Naive thymus-derived CD8-positive, alpha-beta T cell (primary cell): ENCODE measurements around the gene WWP2. TPM values are rescaled to one million over a fixed set of nuclear protein-coding genes. Genes with fewer than 3 reads are reported as not detected.
A peak's percentile ranks its signal among the peaks of the same experiment; 100 is the strongest.
"Not testable (repeated sequence)": the region's sequence is repeated elsewhere in the genome, so short reads cannot be mapped to it uniquely, and the experiment has no call there.

Source experiments
- ATAC-seq, 2 donors: fragments of 150-1000 bp; cut with Tn5 transposase in 1 of 2; sonication (Bioruptor Pico), chemical (Tn5 transposase) in 1 of 2; 1 replicate in 1 of 2; 2 replicates in 1 of 2; pipeline ENCODE4 v1.10.0; 2021; ENCODE audit warnings: mild to moderate bottlenecking in 2 of 2, moderate library complexity in 2 of 2
- POLR2A ChIA-PET: fragments of 350-600 bp; sonication (Branson Sonifier 250); formaldehyde crosslinking; loops from one replicate; lab custom pipeline; 2021; ENCODE audit warnings: antibody characterized with exemption; lab: Charles Lee
- DNase-seq, 10 donors: peaks; one replicate each; pipeline versions ENCODE4 v3.0.0 to v3.0.0-alpha.2; 2020 to 2022
- H3K27ac Mint-ChIP-seq, 10 donors: one replicate each; pipeline ENCODE4 v1.8.0; 2020 to 2022; ENCODE audit warnings: mild to moderate bottlenecking in 10 of 10, mixed read lengths in 10 of 10, moderate library complexity in 4 of 10, inconsistent platforms in 1 of 10
- H3K27me3 Mint-ChIP-seq, 5 donors: one replicate each; pipeline ENCODE4 v1.8.0; 2021 to 2022; ENCODE audit warnings: mixed read lengths in 5 of 5
- H3K36me3 Mint-ChIP-seq, 3 donors: one replicate each; pipeline ENCODE4 v1.8.0; 2020 to 2022; ENCODE audit warnings: mixed read lengths in 3 of 3, mild to moderate bottlenecking in 2 of 3, inconsistent platforms in 1 of 3
- H3K4me1 Mint-ChIP-seq, 4 donors: one replicate each; pipeline ENCODE4 v1.8.0; 2021 to 2022; ENCODE audit warnings: mixed read lengths in 4 of 4
- H3K4me3 Mint-ChIP-seq, 10 donors: one replicate each; pipeline ENCODE4 v1.8.0; 2020 to 2022; ENCODE audit warnings: mild to moderate bottlenecking in 10 of 10, mixed read lengths in 10 of 10, moderate library complexity in 6 of 10, inconsistent platforms in 1 of 10
- H3K9me3 Mint-ChIP-seq, 9 donors: one replicate each; pipeline ENCODE4 v1.8.0; 2020 to 2022; ENCODE audit warnings: mixed read lengths in 9 of 9, mild to moderate bottlenecking in 3 of 9, inconsistent platforms in 1 of 9, moderate library complexity in 1 of 9
- polyA plus RNA-seq, 3 donors: library from polyadenylated mRNA; unstranded; fragments of 300-500 nt; fragmentation: Illumina TruSeq; gene quantifications; one replicate each; pipeline ENCODE4 v1.2.3, GENCODE V29; 2021
- total RNA-seq, 8 experiments: library from RNA in 2 of 8; stranded (reverse) in 2 of 8; gene quantifications; one replicate each; pipeline ENCODE4 v1.2.3 and lab custom pipeline; 2021 to 2026

The WWP2 gene
- total and polyA plus RNA-seq, 5 experiments from 2014 or later, result 27.0 to 63.3 (median 39.5) TPM

DNA sequence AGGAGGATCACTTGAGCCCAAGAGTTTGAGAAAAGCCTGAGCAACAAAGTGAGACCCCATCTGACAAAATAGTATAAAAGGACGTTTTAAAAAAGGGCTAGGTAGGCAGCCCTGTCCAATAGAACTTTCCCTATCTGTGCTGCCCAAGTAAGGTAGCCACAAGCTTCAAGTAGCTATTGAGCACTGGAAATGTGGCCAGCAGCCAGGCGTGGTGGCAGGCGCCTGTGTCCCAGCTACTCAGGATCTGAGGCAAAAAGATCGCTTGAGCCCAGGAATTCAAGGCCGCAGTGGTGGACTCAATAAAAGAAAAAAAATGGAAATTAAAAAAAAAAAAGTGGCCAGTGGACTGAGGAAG, 34.2 kb upstream of the WWP2 start:
- H3K27me3 Mint-ChIP-seq, result peaks cover 0 to 2% (median 0%) of the 10 kb centered on the region in 5 donors
- POLR2A ChIA-PET, result interaction anchor here (0.6 to 3.6 kb wide), 5 partner anchors 27 to 312 kb away, joined by 3 to 28 read pairs (median 4); partner anchors contain the start of genes NOB1 and WWP2
- H3K4me1 Mint-ChIP-seq, result peaks cover 11 to 37% (median 25%) of the 10 kb centered on the region in 4 donors
- no peaks in the 10 kb centered on the region for H3K9me3 Mint-ChIP-seq
- peak overlapping the region in 3 of 10 donors; percentile 7 to 48 (median 36) for H3K4me3 Mint-ChIP-seq
- no peaks in the 10 kb centered on the region for H3K36me3 Mint-ChIP-seq
- H3K27ac Mint-ChIP-seq, result peak overlapping the region in 2 of 10 donors; percentile 34 to 40
- DNase-seq, result no peak
- ATAC-seq, result no peak

DNA sequence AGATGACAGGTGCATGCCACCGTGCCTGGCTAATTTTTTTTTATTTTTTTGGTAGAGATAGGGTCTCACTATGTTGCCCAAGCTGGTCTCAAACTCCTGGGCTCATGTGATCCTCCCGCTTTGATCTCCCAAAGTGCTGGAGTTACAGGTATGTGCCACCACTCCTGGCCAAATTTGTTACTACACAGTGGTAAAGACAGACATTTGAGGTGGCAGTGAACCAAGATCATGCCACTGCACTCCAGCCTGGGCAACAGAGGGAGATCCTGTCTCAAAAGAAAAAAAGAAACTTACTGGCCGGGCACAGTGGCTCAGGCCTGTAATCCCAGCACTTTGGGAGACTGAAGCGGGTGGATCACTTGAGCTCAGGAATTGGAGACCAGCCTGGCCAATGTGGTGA, 33.1 kb upstream of the WWP2 start:
- POLR2A ChIA-PET, result interaction anchor here (0.6 to 3.6 kb wide), 2 partner anchors 26 to 777 kb away, joined by 6 to 28 read pairs; partner anchors contain the start of gene NOB1

DNA sequence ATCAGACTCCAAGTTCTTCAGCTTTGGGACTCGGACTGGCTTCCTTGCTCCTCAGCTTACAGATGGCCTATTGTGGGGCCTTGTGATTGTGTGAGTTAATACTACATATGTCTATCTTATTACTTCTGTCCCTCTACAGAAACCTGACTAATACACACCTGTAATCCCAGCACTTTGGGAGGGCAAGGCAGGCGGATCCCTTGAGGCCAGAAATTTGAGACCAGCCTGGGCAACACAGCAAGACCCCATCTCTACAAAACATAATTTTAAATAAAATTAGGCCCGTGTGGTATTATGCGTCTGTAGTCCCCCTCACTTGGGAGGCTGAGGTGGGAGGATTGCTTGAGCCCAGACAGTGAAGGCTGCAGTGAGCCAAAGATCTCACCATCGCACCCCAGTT, 30.9 kb upstream of the WWP2 start:
- H3K9me3 Mint-ChIP-seq, POLR2A ChIA-PET, H3K4me3 Mint-ChIP-seq, H3K27ac Mint-ChIP-seq, ATAC-seq, H3K27me3 Mint-ChIP-seq, H3K36me3 Mint-ChIP-seq, DNase-seq: not testable (repeated sequence)
- H3K4me1 Mint-ChIP-seq, result peaks cover 9 to 20% (median 16%) of the 10 kb centered on the region in 4 donors

More for the DNA sequence above, 33.1 kb upstream of the WWP2 start:
- H3K36me3 Mint-ChIP-seq, ATAC-seq, H3K4me3 Mint-ChIP-seq, H3K27ac Mint-ChIP-seq, H3K9me3 Mint-ChIP-seq, DNase-seq, H3K27me3 Mint-ChIP-seq: not testable (repeated sequence)
- peaks cover 11 to 33% (median 25%) of the 10 kb centered on the region in 4 donors for H3K4me1 Mint-ChIP-seq

DNA sequence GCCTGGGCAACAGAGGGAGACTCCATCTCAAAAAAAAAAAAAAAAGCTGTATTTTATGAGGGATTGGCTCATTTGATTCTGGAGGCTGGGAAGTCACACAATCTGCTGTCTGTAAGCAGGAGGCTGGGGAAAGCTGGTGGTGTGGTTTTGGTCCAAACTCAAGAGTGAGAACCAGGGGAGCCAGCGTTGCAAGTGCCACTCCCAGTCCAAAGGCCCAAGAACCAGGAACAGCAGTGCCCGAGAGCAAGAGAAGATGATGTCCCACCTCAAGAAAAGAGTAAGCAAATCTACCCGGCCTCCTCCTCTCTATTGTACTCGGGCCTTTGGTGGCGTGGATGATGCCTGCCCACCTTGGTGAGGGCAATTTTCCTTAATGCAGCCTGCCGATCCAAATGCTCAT, 30.0 kb upstream of the WWP2 start:
- no peak for DNase-seq
- no peak overlapping the region for H3K27ac Mint-ChIP-seq
- H3K4me3 Mint-ChIP-seq, result no peak overlapping the region
- H3K27me3 Mint-ChIP-seq, result peaks cover 0 to 2% (median 0%) of the 10 kb centered on the region in 5 donors
- H3K4me1 Mint-ChIP-seq, result peaks cover 1 to 12% (median 8%) of the 10 kb centered on the region in 4 donors
- ATAC-seq, result no peak
- H3K36me3 Mint-ChIP-seq, result no peaks in the 10 kb centered on the region
- H3K9me3 Mint-ChIP-seq, result no peaks in the 10 kb centered on the region
- POLR2A ChIA-PET, result interaction anchor here (0.8 kb wide), 1 partner anchor 14 kb away, joined by 6 read pairs; no protein-coding TSS in a partner anchor

DNA sequence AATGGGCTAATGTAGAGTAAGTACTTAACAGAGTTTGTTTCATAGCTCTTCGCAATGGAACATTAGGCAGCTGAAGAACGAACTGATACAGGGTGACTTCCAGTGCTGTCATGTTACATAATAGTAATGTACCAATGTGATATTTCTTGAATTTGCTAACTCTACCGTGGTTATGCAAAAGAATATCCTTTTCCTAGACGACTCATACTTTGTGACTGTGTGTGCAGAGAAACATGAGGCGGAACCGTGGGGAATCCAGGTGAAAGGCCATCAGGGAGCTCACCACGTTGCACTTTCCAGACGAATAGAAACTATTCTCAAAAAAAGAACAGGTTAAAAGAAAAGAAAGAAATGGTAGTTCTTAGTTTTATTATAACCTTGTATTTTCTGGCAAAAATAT, 20.6 kb upstream of the WWP2 start:
- DNase-seq (no peak), ATAC-seq (no peak)
- peaks cover 4 to 69% (median 11%) of the 10 kb centered on the region in 3 donors for H3K36me3 Mint-ChIP-seq
- H3K4me1 Mint-ChIP-seq, result peaks cover 0 to 6% (median 2%) of the 10 kb centered on the region in 4 donors
- H3K9me3 Mint-ChIP-seq, result no peaks in the 10 kb centered on the region
- H3K4me3 Mint-ChIP-seq, result no peak overlapping the region
- peak overlapping the region in 2 of 10 donors; percentile 29 to 53 for H3K27ac Mint-ChIP-seq
- no peaks in the 10 kb centered on the region for H3K27me3 Mint-ChIP-seq
- POLR2A ChIA-PET, result no interaction called here

DNA sequence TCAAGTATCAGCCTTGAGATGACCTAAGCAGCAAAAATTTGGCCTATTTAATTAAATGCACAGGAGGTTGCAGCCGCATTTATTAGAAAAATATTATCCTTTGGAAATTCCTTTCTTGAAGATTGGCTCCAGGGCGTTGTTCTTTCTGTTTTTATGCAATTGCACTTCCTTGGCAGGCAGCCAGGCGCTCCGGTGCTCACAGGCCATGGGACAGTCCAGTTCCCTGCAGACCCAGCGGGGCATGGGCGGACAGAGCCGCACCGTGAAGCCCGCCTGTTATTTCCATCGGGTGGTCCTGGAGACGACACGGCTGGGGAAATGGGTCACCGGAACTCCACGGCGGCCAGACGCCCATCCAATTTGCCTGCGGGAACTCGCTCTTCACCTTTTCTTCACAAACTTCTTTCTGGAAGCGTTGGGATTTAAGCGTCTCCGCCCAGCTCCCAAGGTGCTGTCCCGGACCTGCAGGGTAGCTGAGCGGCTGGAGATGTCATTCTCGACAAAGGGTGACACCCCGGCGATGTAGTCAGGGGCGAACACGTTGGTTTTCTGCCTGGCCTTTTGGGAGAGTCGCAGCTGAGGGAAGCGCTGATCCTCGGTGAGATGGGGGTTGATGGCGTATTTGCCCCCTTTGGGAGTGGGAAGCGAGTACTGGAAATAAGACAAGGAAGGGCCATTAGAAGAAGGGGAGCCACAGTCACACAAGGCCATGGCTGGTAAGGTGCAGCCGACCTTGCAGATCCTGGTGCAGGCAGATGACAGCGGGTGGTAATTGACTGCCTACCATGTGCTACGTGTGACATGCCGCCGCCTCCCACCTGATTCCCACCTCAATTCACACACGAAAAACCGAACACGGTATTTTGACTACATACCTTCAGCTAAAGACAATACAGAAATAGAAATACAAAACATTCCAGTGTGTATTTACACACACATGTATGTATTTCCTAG, 19.9 kb upstream of the WWP2 start:
- H3K4me1 Mint-ChIP-seq, result peaks cover 0 to 6% (median 3%) of the 10 kb centered on the region in 4 donors
- ATAC-seq (no peak), DNase-seq (no peak)
- no peak overlapping the region for H3K4me3 Mint-ChIP-seq
- H3K9me3 Mint-ChIP-seq, result no peaks in the 10 kb centered on the region
- POLR2A ChIA-PET, result no interaction called here
- no peaks in the 10 kb centered on the region for H3K27me3 Mint-ChIP-seq
- peak overlapping the region in 1 of 10 donors; percentile 73 for H3K27ac Mint-ChIP-seq
- peaks cover 4 to 75% (median 11%) of the 10 kb centered on the region in 3 donors for H3K36me3 Mint-ChIP-seq

DNA sequence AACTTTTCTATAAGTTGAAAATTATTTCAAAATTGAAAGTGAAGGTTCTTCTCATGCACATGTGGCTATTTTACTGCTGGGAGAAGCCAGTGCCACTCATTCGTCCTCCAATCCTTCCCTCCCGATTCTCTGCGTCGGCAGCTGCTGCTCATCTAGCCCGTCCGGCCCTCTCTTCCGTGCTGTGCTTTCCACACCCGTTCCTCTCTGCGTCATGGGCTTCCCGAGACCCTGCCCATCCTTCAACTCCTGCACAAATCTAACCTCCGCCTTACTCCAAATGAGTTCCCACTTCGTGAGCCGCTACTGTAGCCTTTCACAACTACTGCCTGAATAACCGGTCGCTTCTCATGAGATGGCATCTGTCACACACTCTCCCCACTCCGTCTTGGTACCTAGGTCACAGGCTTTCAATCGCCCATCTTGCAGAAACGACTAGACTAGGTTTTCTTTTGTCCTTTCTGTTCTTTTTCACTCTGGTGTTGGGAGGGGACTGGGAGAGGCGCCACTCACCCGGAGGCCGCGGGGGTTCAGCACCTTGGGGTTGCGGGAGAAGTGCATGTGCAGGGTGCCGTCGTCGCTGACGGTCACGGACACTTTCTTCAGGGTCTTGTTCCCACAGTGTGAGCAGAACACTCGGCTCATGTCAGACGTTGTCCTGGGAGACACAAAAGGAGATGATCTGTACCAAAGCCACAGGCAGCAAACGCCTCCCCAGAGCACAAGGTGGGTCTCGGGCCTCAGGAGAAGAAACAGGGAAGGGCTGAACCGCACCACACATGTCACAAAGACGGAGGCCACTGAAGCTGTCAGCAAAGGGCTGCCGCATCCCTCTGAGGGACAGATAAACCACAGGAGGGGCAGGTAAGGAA, 17.5 kb upstream of the WWP2 start:
- H3K27ac Mint-ChIP-seq, result peak overlapping the region in 3 of 10 donors; percentile 51 to 94 (median 71)
- POLR2A ChIA-PET, result interaction anchor here (1.5 kb wide), 1 partner anchor 10 kb away, joined by 6 read pairs; the partner anchor contains the start of gene NOB1
- no peaks in the 10 kb centered on the region for H3K27me3 Mint-ChIP-seq
- ATAC-seq (no peak), DNase-seq (no peak)
- H3K4me3 Mint-ChIP-seq, result no peak overlapping the region
- peaks cover 4 to 98% (median 18%) of the 10 kb centered on the region in 3 donors for H3K36me3 Mint-ChIP-seq
- peaks cover 0 to 6% (median 5%) of the 10 kb centered on the region in 4 donors for H3K4me1 Mint-ChIP-seq
- H3K9me3 Mint-ChIP-seq, result no peaks in the 10 kb centered on the region

DNA sequence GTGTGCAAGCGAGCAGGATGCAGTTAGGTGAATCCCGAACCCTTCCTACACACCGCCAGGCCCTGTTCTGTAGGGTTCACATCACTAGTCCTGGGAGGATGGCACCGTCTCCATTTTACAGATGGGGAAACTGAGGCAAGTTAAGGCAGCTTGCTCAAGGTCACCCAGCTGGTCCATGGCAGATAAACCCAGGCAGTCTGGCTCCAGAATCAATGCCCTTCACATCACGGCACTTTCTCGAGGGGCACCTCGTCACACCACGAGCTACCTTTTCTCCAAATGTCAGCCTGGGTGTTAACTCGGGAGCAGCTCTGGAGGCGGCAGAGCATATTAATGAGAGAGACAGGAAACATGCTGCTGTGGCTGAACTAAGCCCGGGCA, 16.9 kb upstream of the WWP2 start:
- Mint-ChIP-seq H3K4me1 (peaks cover 0 to 6% (median 5%) of the 10 kb centered on the region in 4 donors), H3K27me3 (no peaks in the 10 kb centered on the region), H3K4me3 (no peak overlapping the region), H3K36me3 (peaks cover 4 to 94% (median 18%) of the 10 kb centered on the region in 3 donors), H3K27ac (peak overlapping the region in 2 of 10 donors; percentile 37 to 71), H3K9me3 (no peaks in the 10 kb centered on the region)
- POLR2A ChIA-PET, result interaction anchor here (1.5 kb wide), 1 partner anchor 9 kb away, joined by 6 read pairs; the partner anchor contains the start of gene NOB1
- no peak for DNase-seq
- ATAC-seq, result no peak

DNA sequence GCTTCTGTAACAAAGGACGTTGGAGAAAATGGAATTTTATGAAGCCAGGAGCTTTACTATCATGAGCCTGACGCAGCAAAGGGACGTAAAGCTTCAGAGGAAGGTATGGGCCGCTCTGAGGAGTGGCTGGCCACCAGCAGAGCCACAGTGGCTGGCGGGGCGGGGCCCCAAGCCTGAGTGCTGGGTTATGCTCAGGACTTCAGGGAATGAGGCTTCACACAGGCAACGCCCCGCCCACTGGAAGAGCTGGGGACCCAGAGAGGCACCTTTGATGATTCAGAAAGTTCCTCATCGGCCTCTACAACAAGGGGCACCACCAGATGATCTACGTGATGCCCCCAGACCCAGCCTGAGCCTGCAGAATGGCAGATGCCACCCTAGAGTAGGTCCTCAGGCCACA, 16.2 kb upstream of the WWP2 start:
- H3K4me1 Mint-ChIP-seq, result peaks cover 0 to 6% (median 5%) of the 10 kb centered on the region in 4 donors
- H3K36me3 Mint-ChIP-seq, result peaks cover 4 to 94% (median 15%) of the 10 kb centered on the region in 3 donors
- H3K27ac Mint-ChIP-seq, result peak overlapping the region in 2 of 10 donors; percentile 15 to 53
- POLR2A ChIA-PET, result interaction anchor here (0.5 to 1.5 kb wide), 2 partner anchors 9 to 13 kb away, joined by 6 read pairs; partner anchors contain the start of gene NOB1
- no peak for ATAC-seq
- no peaks in the 10 kb centered on the region for H3K9me3 Mint-ChIP-seq
- no peak overlapping the region for H3K4me3 Mint-ChIP-seq
- no peaks in the 10 kb centered on the region for H3K27me3 Mint-ChIP-seq
- DNase-seq, result no peak

DNA sequence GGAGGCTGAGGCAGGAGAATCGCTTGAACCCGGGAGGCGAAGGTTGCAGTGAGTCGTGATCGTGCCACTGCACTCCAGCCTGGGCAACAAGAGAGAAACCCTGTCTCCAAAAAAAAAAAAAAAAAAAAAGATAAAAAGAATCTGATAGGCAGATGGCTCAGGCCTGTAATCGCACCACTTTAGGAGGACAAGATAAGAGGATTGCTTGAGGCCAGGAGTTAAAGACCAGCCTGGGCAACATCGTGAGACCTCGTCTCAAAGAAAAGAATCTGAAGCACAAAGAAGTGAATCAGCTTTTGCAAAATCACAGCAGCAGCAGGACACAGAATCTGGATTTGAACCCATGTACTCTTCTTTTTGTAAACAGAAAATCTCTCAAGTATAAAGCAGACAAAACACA, 15.0 kb upstream of the WWP2 start:
- Mint-ChIP-seq H3K27ac (peak overlapping the region in 4 of 10 donors; percentile 0 to 53 (median 16)), H3K9me3 (no peaks in the 10 kb centered on the region), H3K4me3 (no peak overlapping the region), H3K4me1 (peaks cover 5 to 9% (median 7%) of the 10 kb centered on the region in 4 donors), H3K36me3 (peaks cover 4 to 92% (median 13%) of the 10 kb centered on the region in 3 donors), H3K27me3 (no peaks in the 10 kb centered on the region)
- DNase-seq, result no peak
- POLR2A ChIA-PET, result interaction anchor here (0.7 kb wide), 1 partner anchor 66 kb away, joined by 5 read pairs; no protein-coding TSS in a partner anchor
- ATAC-seq, result no peak

DNA sequence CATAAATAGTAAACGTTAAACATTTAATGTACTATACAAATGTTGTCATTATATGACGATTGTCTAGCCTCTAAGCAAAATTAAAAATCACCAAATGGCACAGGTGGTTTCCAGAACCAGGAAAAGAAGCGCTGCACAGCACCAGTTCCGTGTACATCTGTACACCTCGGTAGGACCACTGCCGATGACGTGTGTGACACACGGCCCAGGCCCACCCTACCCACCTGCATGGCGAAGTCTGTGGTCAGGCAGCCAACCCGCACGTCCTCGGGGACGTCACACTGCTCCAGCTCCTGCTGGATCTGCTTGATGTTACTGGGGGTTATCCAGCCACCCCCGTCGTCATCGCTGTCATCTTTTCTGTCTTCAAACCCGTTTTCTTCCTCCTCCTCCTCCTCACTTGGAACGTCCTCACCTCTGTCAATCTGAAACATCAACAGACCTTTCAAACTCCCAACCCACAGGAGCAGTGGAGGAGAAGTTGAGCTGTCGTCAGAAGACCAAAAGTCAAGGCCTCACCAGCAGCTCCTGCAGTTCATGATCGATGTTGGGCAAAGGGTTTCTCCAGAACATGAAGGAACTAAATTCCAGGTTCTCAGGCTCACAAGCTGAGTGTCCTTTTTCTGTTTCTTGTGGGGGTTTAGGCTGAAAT, 13.3 kb upstream of the WWP2 start:
- H3K4me3 Mint-ChIP-seq, result no peak overlapping the region
- DNase-seq, result no peak
- H3K9me3 Mint-ChIP-seq, result no peaks in the 10 kb centered on the region
- no peak for ATAC-seq
- peaks cover 4 to 80% (median 10%) of the 10 kb centered on the region in 3 donors for H3K36me3 Mint-ChIP-seq
- H3K27ac Mint-ChIP-seq, result peak overlapping the region in 1 of 10 donors; percentile 40
- H3K4me1 Mint-ChIP-seq, result peaks cover 11 to 26% (median 23%) of the 10 kb centered on the region in 4 donors
- POLR2A ChIA-PET, result no interaction called here
- no peaks in the 10 kb centered on the region for H3K27me3 Mint-ChIP-seq
